GM18873 (cell line): ENCODE measurements around the gene MYO1B.

Experiments
- ATAC-seq: cut with Tn5 transposase; IDR thresholded peaks from one replicate; pipeline ENCODE4 v1.9.1; 2021; ENCODE audit warnings: mild to moderate bottlenecking, moderate library complexity, moderate number of reproducible peaks; ENCODE audit not compliant: unreplicated experiment, low FRiP score

Gene MYO1B

DNA sequence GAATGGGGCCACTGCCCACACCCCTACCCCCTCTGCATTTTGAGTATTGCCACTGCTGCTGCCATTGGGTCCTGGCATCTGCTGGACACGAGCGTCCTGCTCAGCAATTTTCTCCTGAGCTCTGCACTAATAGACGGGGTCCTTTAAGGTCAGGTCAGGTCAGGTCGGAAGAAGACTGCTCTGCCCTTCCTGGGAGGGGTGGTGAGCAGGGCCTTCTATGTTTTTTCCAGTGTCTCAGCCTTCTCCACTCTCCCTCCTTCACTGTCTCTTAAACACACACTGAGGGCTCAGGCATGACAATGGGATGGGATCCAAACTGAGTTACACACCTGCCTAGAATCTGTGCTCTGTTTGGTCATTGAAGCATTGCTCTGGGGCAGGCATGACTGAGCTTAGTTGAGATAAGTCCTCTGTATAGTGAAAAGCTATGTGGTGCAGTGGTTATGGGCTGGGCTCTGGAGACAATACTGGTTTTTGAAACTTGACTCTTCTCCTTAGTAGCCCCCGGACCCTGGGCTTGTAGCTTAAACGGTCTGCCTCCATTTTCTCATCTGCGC lies 10.6 kb downstream of the MYO1B start:
- no peak for ATAC-seq

DNA sequence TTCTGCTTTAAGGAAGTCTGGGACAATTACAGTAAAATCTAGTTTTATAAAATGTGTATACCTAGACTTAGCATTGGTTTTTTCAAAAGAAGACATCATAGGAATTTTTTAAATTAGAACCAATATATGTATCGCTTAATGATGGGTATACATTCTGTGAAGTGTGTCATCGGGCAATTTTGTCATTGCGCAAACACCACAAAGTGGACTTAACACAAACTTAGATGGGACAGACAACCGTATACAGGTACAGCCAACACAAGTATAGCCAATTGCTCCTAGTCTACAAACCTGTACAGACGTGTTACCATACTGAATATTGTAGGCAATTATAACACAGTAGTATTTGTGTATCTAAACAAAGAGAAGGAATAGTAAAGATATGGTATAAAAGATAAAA lies 12.7 kb downstream of the MYO1B start:
- no peak for ATAC-seq

DNA sequence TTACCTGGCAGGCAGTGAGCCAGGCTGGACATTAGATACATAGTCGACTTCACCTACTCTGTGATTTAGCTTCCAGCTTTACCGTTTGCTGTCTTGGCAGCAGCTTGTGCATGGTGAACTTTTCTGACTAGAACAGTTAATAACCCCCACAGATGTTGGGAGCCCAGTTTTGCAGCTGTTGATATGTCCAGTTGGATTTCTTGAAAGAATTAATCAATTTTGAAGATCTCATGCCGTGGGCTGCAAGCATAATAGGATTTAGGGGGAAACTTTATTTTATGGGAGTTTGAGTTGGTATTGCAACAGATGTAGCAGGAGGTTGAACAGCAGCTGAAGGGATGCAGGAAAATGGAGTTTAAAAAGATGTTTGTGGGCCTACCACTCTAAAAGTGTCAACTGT lies 13.8 kb downstream of the MYO1B start:
- ATAC-seq = no peak

DNA sequence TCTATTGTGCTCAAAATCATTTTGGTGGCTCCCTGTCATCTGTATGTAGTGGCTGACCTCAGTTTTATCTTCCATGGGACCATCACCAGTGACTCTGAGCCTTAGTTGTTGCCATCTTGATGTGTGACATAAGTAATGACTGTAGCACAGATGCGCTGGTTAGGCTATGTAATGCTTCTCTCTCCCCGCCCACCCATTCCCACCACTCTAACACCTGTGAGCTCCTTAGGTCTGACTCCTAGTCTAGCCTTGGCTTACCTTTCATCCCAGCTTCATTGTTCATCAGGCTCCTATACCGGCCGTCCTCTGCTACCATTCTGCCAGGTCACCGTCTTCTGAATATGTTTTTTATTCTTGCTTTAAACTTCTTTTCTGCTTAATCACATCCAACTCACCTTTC lies 17.2 kb downstream of the MYO1B start:
- ATAC-seq = no peak

DNA sequence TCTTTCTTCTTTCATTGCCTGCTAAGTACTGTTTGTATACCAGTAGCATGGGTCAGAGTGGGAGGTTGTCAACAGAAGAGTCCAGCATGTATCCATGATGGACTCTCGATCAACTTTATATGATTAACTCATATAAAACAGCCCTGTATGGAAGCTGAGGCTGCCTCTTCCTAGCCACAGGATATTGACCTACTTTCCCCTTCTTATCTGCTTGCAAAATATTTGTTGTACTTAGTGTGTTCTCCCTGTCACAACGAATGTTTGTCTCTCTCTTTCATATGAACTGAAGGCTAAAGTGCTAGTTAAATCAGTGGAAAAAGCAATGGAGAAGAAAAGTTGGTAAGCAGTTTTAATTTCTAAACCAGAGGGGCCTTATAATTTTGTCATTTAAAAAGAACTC lies 17.8 kb downstream of the MYO1B start:
- ATAC-seq = no peak

DNA sequence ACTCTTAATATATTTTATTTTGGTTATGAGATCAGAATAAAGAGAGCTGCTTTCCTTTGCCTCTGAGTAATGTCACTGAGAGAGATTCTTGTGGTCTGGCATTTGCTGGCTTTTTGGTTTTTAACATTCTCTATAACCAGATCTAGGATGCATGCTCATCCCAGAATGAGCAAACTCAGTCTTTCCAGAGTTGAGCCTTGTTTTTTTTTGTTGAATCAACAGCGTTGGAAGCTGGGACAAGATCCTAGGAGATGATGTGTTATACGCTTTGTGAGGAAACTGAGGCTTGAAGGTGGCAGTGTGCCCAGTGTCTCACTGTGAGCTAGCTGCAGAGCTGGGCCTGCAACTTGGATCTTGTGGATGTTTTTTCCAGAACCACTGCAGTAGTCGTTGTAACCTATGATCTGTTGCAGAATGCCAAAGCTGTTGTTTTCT lies 19.5 kb downstream of the MYO1B start:
- ATAC-seq = no peak

DNA sequence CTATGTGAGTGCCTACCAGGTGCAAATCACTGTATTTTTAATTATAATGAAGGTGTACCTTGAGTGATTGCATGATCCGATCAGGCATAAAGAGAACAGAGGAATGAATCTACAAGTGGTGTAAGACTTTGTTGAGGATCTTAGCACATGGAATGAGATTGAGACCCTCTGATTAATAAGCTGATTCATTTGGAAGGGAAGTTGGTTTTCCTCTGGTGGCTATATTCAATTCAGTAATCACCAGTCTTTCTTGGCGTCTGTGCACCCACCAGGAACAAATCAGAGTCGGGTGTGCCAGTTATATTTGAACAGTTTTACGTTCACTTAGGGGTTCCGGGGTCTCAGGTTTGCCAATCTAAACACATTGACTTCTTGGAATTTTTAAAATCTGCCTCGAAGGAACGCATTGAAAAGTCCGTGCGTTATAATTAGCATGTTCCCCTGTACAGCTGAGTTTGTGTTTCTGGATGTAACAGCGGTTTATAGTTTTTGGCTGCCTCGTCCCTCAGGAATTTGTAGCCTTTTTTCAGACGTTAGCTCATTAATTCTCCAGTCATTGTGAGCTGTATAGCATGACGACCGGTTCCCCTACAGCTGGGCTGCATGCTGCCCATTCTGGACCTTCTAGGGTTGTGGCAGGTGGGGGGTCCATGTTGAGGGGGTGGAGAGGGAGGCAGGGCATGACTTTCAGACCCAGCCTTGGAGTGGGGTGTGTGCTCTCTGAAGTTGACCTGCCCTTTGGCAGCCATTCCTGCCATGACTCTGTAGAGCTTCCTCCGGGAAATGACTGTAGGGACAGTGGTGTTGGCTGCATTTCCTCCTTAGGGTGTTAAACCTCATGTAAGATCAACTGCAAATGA lies 20.3 kb downstream of the MYO1B start:
- no peak for ATAC-seq

DNA sequence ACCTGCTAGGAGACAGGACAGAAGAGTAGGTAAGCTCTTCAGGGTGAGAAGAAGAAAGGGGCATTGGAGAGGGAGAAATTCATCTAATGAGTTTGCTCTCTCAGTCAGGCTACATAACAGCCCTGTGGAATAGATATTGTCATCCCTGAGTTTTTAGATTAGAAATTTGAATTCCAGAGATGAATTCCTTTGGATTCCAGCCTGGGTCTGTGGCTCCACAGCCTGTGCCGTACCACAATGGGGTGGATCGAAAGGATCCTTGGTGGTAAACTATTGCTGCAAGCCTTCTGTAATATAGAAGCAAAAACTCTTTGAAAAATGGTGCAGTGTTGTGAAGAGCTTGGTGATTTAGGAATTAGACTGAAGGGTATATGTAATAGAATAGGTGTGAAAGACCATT lies 21.0 kb downstream of the MYO1B start:
- ATAC-seq = no peak

DNA sequence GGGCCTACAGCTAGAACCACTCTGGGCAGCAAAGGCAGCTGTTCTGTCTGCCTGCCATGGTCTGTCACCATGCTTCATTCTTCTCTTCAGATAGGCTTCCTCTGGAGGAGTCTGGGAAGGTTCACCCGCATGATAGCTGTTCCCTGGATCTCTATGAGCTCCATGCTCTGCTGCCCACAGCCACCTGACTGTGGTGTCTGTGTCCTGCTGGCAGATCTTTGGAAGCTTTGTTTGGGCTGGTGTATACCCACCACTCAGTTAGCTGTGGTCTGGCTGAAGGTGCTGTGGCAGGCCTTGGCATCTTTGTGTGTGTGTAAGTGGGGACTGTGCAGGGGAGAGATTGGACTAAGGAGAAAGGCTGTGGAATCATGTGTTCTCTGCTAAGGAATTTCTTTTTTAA lies 23.4 kb downstream of the MYO1B start:
- no peak for ATAC-seq

DNA sequence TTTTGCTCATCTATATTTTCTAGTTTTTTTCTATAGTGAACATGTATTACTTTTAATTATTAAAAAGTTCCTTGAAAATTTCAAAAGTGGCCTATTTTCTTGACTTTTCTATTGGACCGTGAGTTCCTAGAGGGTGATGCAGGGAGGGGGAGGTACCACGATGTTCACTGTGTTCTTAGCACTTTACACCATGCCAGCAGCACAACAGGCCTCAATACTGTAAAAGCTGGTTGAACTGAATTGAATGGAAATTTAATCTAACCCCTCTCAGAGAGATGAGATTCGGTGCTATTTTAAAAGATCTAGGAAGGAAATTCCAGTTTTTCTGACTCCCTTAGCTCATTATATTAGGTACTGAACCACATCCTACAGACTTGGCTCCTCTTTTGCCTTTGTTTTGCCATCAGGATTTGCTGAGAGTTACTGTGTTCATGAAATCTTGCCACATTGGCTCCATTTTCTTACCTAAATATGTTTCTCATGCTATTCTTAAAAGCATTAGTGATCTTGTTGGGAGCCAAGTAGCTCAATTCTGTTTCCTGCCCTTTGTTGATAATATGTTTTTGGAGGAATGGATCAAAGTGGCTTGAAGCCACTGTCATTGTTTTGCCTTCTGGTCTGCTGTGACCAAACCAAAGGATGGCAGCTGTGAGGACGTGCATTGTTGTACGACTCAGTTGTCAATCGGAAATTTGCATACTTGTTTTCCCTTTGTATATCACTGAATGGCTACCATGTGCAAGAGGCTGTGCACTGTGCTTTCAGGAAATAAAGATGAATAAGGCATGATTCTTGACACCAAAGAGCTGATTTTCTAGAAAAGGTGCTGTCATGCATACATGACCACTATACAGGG lies 25.3 kb downstream of the MYO1B start:
- ATAC-seq = no peak

DNA sequence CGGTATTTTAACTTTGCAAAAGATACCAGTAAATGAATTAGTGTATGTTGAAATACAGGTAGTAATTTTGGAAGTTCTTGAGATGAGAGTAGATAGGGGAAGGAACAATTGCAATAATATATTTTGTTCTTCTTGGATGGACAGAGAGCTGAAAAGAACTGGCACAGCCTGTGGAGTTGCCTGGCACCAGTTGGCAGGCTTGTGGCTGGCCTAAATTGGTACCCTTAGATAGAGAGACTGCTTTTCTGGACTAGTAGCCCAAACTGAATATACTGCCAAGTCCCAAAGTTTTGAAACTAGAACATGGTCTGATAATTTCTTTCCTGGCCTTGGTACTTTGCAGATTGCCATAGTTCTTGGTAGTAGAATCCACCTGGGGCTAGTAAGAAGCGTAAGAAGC lies 26.9 kb downstream of the MYO1B start:
- no peak for ATAC-seq

DNA sequence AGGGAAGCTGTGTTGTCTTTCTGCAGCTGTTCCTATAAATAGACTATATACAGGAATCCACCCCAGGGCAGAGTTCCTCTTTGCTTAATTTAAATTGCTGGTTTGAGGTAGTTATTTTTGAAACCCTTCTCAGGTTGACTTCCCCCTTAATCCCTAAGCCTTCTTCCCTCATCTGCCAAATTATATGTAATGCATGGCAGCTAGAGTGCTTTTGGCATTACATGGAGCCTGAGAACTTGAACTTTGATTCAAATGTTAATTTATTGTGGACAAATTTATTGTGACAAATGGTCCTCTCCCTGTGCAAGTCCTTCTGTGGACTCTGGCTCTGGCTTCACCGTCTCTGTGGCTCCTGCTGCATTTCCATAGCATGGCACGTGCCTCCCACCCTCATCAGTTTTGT lies 29.2 kb downstream of the MYO1B start:
- ATAC-seq = no peak

DNA sequence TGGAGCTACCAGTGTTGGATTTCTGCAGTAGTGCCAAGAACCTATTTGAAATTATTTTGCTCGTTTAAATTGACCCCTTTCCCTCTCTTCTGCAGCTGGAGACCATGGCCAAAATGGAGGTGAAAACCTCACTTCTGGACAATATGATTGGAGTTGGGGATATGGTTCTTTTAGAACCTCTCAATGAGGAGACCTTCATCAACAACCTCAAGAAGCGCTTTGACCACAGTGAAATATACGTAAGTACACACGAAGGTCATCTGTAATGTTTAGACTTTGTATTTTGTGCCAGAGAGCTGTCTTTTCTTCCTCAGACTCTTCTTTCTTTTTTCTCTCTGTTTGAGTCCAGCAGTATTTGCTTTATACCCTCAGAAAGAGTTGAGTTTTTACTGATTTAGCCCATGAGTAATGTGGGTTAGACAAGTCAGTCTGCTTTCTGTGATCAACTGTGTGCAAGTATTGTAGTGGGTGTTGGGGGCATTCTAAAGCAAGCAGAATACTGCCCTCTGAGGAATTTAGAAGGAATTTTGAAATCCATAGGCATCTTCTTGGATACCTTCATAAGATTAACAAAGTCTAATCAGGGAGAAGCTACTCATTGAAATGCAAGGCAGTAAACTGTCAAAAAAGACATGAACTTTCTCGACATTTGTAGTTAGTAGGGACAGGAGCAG lies 31.7 kb downstream of the MYO1B start:
- no peak for ATAC-seq

DNA sequence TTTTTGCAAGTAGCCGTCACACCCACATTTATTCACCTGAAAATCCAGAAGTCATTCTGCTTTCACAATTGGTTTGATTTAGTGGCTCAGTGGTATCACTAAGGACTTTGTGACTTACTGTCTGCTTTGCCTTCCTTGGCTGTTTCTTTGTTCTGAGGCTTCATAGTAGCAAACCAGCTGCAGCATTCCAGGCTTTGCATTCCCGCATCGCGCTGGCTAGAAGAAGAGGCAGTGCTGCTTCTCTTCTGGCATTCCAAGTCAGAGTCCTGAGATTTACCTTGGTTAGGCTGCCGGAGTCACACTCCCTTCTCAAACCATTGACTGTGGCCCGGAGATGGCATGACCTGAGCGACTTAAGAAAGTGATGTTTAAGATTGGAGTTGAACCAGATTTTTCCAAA lies 35.1 kb downstream of the MYO1B start:
- no peak for ATAC-seq

DNA sequence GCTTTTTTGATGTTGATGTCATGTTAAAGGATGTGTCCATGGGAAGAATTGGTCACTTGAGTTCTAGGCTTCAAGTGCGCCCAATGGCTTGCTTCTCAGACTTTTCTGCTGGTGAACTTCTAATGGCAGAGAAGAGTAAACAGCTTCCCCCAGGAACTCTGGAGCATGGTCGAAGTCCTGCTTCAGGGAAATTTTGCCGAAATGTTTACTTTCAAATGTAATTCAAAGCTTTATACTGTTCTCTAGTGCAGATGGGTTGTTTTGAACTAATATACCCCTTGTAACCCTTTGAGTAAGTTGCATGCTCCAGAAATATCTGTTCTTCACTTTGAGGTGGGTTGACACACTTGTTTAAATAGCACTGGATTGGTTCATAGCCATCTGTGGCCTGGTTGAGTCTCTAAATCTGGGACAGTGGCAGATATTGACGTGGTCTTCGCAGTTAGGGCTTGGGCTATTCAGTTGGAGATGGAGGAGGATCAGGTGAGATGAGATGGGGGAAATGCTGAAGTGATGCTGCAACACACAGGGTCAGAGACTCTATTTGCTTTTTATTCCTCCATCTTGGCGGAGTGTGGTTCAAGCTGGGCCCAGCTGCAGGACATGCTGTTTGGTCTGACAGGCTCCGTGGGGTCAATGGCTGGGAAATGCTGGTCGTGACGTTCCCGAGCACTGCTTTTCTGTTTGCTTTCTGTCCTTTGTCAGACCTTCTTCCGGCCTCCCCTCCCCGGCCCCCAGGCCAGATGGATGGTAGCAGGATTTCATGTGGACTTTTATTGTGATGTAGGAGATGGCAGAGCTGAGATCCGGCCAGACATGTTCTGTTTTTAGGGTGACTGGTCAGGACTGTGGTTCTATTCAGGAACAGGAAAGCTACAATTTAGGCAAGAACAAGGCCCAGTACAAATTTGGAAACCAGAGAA lies 35.9 kb downstream of the MYO1B start:
- no peak for ATAC-seq

DNA sequence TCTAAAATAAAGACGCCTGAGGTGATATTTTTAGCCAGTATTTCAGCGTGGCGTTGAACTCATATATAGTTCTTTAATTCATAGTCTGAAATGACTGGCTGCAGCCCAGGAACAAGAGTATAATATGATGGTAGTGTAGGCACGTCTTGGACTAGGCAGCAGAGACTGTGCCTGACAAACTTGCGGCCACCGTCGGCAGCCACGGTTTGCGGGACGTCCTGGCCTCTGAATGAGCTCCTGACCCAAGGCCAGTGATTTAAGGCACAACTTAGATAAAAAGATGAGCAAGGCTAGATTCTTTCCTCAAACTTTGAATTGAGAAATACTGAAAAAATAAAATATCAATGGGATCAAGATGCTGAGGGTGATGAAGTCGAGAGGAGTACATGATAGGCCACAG lies 40.0 kb downstream of the MYO1B start:
- no peak for ATAC-seq

DNA sequence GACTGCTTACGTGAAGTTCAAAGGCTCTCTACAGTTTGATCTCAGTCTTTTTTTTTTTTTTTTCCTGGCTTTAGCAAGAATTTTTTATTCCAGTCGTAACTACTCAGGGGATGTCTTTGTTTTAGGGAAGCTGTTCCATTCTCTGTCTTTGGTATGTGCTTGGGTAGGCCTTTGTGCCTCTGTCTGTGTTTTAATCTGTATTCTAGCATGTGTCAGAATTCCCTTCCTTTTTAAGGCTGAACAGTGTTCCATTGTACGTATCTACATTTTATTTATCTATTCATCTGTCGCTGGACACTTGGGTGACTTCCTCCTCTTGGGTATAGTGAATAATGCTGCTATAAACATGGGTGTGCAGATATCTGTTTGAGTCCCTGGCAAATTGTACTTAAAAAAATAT lies 42.6 kb downstream of the MYO1B start:
- no peak for ATAC-seq

DNA sequence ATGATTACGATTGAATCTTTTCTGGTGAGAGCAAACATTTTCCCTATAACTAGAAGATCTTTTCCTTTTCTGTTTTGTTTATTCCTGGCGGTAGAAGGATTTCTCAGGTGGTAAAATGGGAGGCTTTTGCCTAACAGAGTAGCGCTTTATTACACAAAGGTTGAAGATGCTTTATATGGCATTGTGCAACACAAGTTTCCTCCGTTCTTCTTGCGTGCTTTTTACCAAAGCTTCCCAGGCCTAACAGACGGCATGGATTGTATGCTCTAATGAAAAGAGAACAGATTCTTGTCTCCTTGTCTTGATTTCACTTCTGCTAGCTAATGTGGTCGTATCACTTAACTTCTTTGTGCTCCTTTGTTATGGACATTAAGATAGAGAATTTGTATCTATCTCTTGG lies 43.8 kb downstream of the MYO1B start:
- no peak for ATAC-seq

DNA sequence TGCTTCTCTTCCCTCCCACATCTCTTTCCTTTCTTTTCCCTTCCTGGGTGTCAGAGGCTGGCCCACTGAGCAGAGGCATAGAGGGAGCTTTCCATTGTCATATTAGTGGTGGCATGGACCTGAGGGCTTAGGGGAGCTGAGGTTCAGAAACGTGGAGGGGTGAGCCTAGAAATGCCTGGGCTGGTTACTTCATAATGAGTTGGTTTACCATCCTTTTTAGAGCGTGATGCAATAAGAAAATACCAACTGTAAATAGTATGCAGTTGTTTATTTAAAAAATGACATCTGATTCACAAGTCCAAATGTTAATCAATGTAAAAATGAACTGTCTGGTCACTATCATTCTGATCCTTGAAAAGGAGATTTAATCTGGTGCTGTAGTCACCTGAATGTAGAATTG lies 46.3 kb downstream of the MYO1B start:
- ATAC-seq = no peak

DNA sequence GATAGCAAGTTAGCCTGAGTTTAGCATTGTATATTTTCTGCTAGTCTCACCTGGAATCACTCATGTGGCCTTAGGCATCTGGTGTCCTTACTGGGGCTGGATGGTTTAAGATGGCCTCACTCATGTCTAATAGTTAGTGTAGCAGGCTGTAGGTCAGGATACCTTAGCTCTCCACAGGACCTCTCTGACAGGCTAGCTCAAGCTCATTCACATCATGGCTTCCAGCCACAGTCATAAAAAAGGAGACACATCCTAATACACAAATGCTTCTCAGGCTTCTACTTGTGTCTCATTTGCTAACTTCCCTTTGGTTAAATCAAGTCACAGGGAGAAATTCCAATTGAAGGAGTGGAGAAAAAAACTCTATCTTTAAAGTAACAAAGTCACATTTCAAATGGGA lies 47.7 kb downstream of the MYO1B start:
- no peak for ATAC-seq
